Aorta (tissue), 5 donors: Measurements from ENCODE around the gene GTF2I. TPM values are rescaled to one million over a fixed set of nuclear protein-coding genes. Genes with fewer than 3 reads are reported as not detected.
"Not testable (repeated sequence)": the region's sequence is repeated elsewhere in the genome, so short reads cannot be mapped to it uniquely, and the experiment has no call there.

ENCODE experiments used
- ATAC-seq: fragments of 200-7000 bp; cut with Tn5 transposase; one replicate; pipeline ENCODE4 v1.9.1; 2022; ENCODE audit warnings: moderate library complexity; ENCODE audit not compliant: low FRiP score
- DNase-seq, 2 donors: peaks; one replicate each; pipeline ENCODE4 v3.0.0-alpha.2; 2020
- H3K27ac ChIP-seq, 2 donors: one replicate each; pipeline ENCODE4 v1.5.1; 2013; ENCODE audit warnings: low read length in 2 of 2, mild to moderate bottlenecking in 2 of 2, moderate library complexity in 2 of 2, control low read depth in 1 of 2, inconsistent platforms in 1 of 2, low read depth in 1 of 2
- H3K27me3 ChIP-seq, 2 donors: one replicate each; pipeline ENCODE4 v1.6.1; 2013; ENCODE audit warnings: control low read depth in 1 of 2, low read length in 1 of 2, mild to moderate bottlenecking in 1 of 2, moderate library complexity in 1 of 2; ENCODE audit not compliant: insufficient read depth in 2 of 2, control insufficient read depth in 1 of 2
- H3K36me3 ChIP-seq, 2 donors: one replicate each; pipeline ENCODE4 v1.6.1; 2013; ENCODE audit warnings: control low read depth in 1 of 2, low read length in 1 of 2, mild to moderate bottlenecking in 1 of 2; ENCODE audit not compliant: insufficient read depth in 2 of 2, control insufficient read depth in 1 of 2
- H3K4me1 ChIP-seq, 2 donors: one replicate each; pipeline ENCODE4 v1.6.1; 2013; ENCODE audit warnings: low read length in 2 of 2, control low read depth in 1 of 2, mild to moderate bottlenecking in 1 of 2, moderate library complexity in 1 of 2; ENCODE audit not compliant: insufficient read depth in 2 of 2, control insufficient read depth in 1 of 2
- H3K4me3 ChIP-seq, 2 donors: one replicate each; pipeline ENCODE4 v1.5.1; 2013; ENCODE audit warnings: low read length in 2 of 2, control low read depth in 1 of 2, mild to moderate bottlenecking in 1 of 2
- H3K9me3 ChIP-seq: one replicate; pipeline ENCODE4 v1.6.1; 2013; ENCODE audit warnings: mild to moderate bottlenecking, low read length; ENCODE audit not compliant: control insufficient read depth
- WGBS, 2 donors: extraction: QIAGEN DNeasy Blood & Tissue Kit; methylation state at CpG; one replicate each; pipeline ENCODE4 v1.1.7; 2013; 5-methylcytosine and 5-hydroxymethylcytosine counted together
- intact Hi-C, 2 donors: fragments of 100-400 bp; cut with DNase I; formaldehyde crosslinking; loops; one replicate each; pipeline versions ENCODE4 v1.14.2 to v1.15.0; 2022
- polyA plus RNA-seq, 2 donors: library from polyadenylated mRNA; stranded (reverse); fragments of 200-250 nt; gene quantifications; one replicate each; pipeline ENCODE4 v1.2.3, GENCODE V29; 2013
- total RNA-seq, 2 donors: library from RNA; stranded (reverse); fragmentation: NEBNext Ultra II Directional; extraction: Animal tissue kit (Norgen Biotek cat#: 25700); gene quantifications; one replicate each; pipeline ENCODE4 v1.2.1, GENCODE V29; 2021
- donor health status: healthy with polysubstance abuse.
- donor health status: Bipolar disorder and iron deficiency.
- donor health status: DM: no; HTN: no; CAD: no.
- donor health status: DM: no; HTN: no; CAD: no.
- donor health status: DM: yes; HTN: yes; CAD: no.

Gene GTF2I
- total and polyA plus RNA-seq, 4 donors = 22.7 to 198 (median 89.2) TPM

GRCh38 chr7:74684921-74685320 lies 27.4 kb downstream of the GTF2I start:
- H3K9me3 ChIP-seq = no peaks in the 10 kb centered on the region
- no peaks in the 10 kb centered on the region for H3K27me3 ChIP-seq
- ATAC-seq (no peak), DNase-seq (no peak)
- no peaks in the 10 kb centered on the region for H3K4me1 ChIP-seq
- no peak overlapping the region for H3K4me3 ChIP-seq
- whole genome bisulfite sequencing, 2 donors = 97% methylated on average over 5 of the region's 5 CpGs
- H3K27ac ChIP-seq = no peak overlapping the region
- intact Hi-C loops = no loop called here
- no peaks in the 10 kb centered on the region for H3K36me3 ChIP-seq

GRCh38 chr7:74690474-74690873 lies 33.0 kb downstream of the GTF2I start:
- Histone ChIP-seq H3K9me3 (peaks cover 4% of the 10 kb centered on the region), H3K4me3 (no peak overlapping the region), H3K27ac (no peak overlapping the region), H3K4me1 (no peaks in the 10 kb centered on the region), H3K36me3 (peaks cover 0 to 12% of the 10 kb centered on the region in 2 donors), H3K27me3 (no peaks in the 10 kb centered on the region)
- DNase-seq = no peak
- intact Hi-C loops = no loop called here
- 70 to 83% methylated on average over 3 of the region's 3 CpGs for WGBS, 2 donors
- no peak for ATAC-seq

GRCh38 chr7:74704419-74704818 lies 46.9 kb downstream of the GTF2I start:
- H3K9me3 ChIP-seq, H3K27me3 ChIP-seq, H3K36me3 ChIP-seq, intact Hi-C loops, ATAC-seq, H3K4me1 ChIP-seq, H3K27ac ChIP-seq, DNase-seq, H3K4me3 ChIP-seq: not testable (repeated sequence)
- WGBS, 2 donors = 95 to 96% methylated on average over 6 of the region's 6 CpGs

GRCh38 chr7:74707238-74707637 lies 49.7 kb downstream of the GTF2I start:
- Histone ChIP-seq H3K27ac (no peak overlapping the region), H3K4me3 (no peak overlapping the region), H3K27me3 (no peaks in the 10 kb centered on the region), H3K36me3 (peaks cover 0 to 1% of the 10 kb centered on the region in 2 donors), H3K9me3 (no peaks in the 10 kb centered on the region), H3K4me1 (no peaks in the 10 kb centered on the region)
- no peak for ATAC-seq
- DNase-seq = no peak
- 65 to 69% methylated on average over 12 of the region's 12 CpGs for WGBS, 2 donors
- intact Hi-C loops = no loop called here

GRCh38 chr7:74708569-74709275 lies 51.2 kb downstream of the GTF2I start:
- ATAC-seq = no peak
- Histone ChIP-seq H3K36me3 (peaks cover 0 to 1% of the 10 kb centered on the region in 2 donors), H3K27me3 (no peaks in the 10 kb centered on the region), H3K4me1 (no peaks in the 10 kb centered on the region), H3K9me3 (no peaks in the 10 kb centered on the region), H3K4me3 (no peak overlapping the region), H3K27ac (no peak overlapping the region)
- intact Hi-C loops = no loop called here
- WGBS, 2 donors = 80 to 86% methylated on average over 7 of the region's 7 CpGs
- DNase-seq = no peak

- DNase-seq (no peak), ATAC-seq (no peak)
- 92 to 93% methylated on average over 10 of the region's 10 CpGs for WGBS, 2 donors
- intact Hi-C loops = no loop called here
- Histone ChIP-seq H3K36me3 (peaks cover 0 to 1% of the 10 kb centered on the region in 2 donors), H3K9me3 (no peaks in the 10 kb centered on the region), H3K4me1 (no peaks in the 10 kb centered on the region), H3K27ac (no peak overlapping the region), H3K4me3 (no peak overlapping the region), H3K27me3 (no peaks in the 10 kb centered on the region)
These were observed 52.6 kb downstream of the GTF2I start for GRCh38 chr7:74709880-74710671.

- Histone ChIP-seq H3K27ac (no peak overlapping the region), H3K9me3 (no peaks in the 10 kb centered on the region), H3K36me3 (no peaks in the 10 kb centered on the region), H3K4me3 (no peak overlapping the region), H3K27me3 (no peaks in the 10 kb centered on the region), H3K4me1 (no peaks in the 10 kb centered on the region)
- intact Hi-C loops = no loop called here
- ATAC-seq (no peak), DNase-seq (no peak)
These were observed 56.0 kb downstream of the GTF2I start for GRCh38 chr7:74713567-74713966.

GRCh38 chr7:74717889-74718288 lies 60.4 kb downstream of the GTF2I start:
- H3K27ac ChIP-seq = no peak overlapping the region
- no peaks in the 10 kb centered on the region for H3K4me1 ChIP-seq
- no peaks in the 10 kb centered on the region for H3K9me3 ChIP-seq
- no peak overlapping the region for H3K4me3 ChIP-seq
- intact Hi-C loops = no loop called here
- H3K36me3 ChIP-seq = peaks cover 0 to 2% of the 10 kb centered on the region in 2 donors
- ATAC-seq = no peak
- no peak for DNase-seq
- 86 to 87% methylated on average over 9 of the region's 9 CpGs for WGBS, 2 donors
- no peaks in the 10 kb centered on the region for H3K27me3 ChIP-seq

- intact Hi-C loops = no loop called here
- Histone ChIP-seq H3K27ac (no peak overlapping the region), H3K9me3 (no peaks in the 10 kb centered on the region), H3K4me3 (no peak overlapping the region), H3K4me1 (no peaks in the 10 kb centered on the region), H3K27me3 (no peaks in the 10 kb centered on the region), H3K36me3 (peaks cover 0 to 2% of the 10 kb centered on the region in 2 donors)
- ATAC-seq (no peak), DNase-seq (no peak)
- 73 to 79% methylated on average over 1 of the region's 1 CpG for WGBS, 2 donors
These were observed 60.8 kb downstream of the GTF2I start for GRCh38 chr7:74718336-74718735.
